ACC112 (cell line): ENCODE results near the gene COX10.

Source experiments
- H2AFZ ChIP-seq: fragments of 200-600 bp; sonication (generic); one replicate; pipeline ENCODE4 v1.6.0; 2017; ENCODE audit warnings: antibody characterized with exemption, low read length; ENCODE audit not compliant: unreplicated experiment
- H3K27ac ChIP-seq: fragments of 200-600 bp; sonication (generic); 2 replicates; pipeline ENCODE4 v1.5.1; 2014; ENCODE audit warnings: low read depth, mild to moderate bottlenecking, antibody characterized with exemption, low read length, moderate library complexity
- H3K27me3 ChIP-seq: fragments of 200-600 bp; sonication (generic); 2 replicates; pipeline ENCODE4 v1.6.1; 2014; ENCODE audit warnings: mild to moderate bottlenecking, antibody characterized with exemption, low read length, moderate library complexity, mixed read lengths; ENCODE audit not compliant: insufficient read depth
- H3K36me3 ChIP-seq: fragments of 200-600 bp; sonication (generic); 2 replicates; pipeline ENCODE4 v1.6.1; 2016; ENCODE audit warnings: mild to moderate bottlenecking, antibody characterized with exemption, low read length, moderate library complexity, mixed read lengths; ENCODE audit not compliant: insufficient read depth
- H3K4me1 ChIP-seq: fragments of 200-600 bp; sonication (generic); one replicate; pipeline ENCODE4 v1.6.1; 2016; ENCODE audit warnings: low read length, mixed read lengths; ENCODE audit not compliant: insufficient read depth, unreplicated experiment, control insufficient read depth
- H3K4me3 ChIP-seq: fragments of 200-600 bp; sonication (generic); 2 replicates; pipeline ENCODE4 v1.5.1; 2014; ENCODE audit warnings: mild to moderate bottlenecking, low read depth, low read length
- H3K79me2 ChIP-seq: fragments of 200-600 bp; sonication (generic); one replicate; pipeline ENCODE4 v1.6.0; 2016; ENCODE audit warnings: low read length; ENCODE audit not compliant: control insufficient read depth, unreplicated experiment, insufficient read depth

The COX10 gene

GRCh38 chr17:14202388-14203166 lies 133.3 kb downstream of the COX10 start:
- Histone ChIP-seq H2AFZ (no peak overlapping the region), H3K27me3 (no peaks in the 10 kb centered on the region), H3K36me3 (no peaks in the 10 kb centered on the region), H3K79me2 (no peaks in the 10 kb centered on the region), H3K4me1 (no peaks in the 10 kb centered on the region), H3K4me3 (no peak overlapping the region), H3K27ac (no peak overlapping the region)

DNA sequence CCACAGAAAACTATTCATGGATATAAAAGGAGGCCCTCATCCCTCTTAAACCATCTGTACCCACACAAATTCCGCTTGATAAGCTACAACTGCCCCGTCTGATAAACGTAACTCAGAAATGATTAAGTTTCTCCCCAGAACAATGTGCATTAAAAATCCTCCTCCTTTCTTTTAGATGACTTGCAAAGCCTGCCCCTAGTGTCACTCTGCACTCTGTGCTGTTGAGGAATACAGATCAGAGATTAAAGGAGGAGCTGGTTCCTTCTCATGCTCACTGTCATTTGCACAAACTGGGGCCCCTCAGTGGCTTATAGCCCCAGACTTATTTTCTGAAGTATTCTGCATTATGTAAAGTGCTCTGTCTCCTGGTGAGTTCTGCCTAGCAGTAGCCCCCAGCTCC lies 134.1 kb downstream of the COX10 start:
- Histone ChIP-seq H3K36me3 (no peaks in the 10 kb centered on the region), H3K4me1 (no peaks in the 10 kb centered on the region), H3K4me3 (no peak overlapping the region), H3K79me2 (no peaks in the 10 kb centered on the region), H2AFZ (no peak overlapping the region), H3K27ac (no peak overlapping the region), H3K27me3 (no peaks in the 10 kb centered on the region)

- Histone ChIP-seq H3K27ac (no peak overlapping the region), H2AFZ (no peak overlapping the region), H3K27me3 (no peaks in the 10 kb centered on the region), H3K4me1 (no peaks in the 10 kb centered on the region), H3K79me2 (no peaks in the 10 kb centered on the region), H3K4me3 (no peak overlapping the region), H3K36me3 (no peaks in the 10 kb centered on the region)
Observed at GRCh38 chr17:14204084-14204483, 134.8 kb downstream of the COX10 start.

GRCh38 chr17:14204546-14204945 lies 135.2 kb downstream of the COX10 start:
- H3K4me1 ChIP-seq: no peaks in the 10 kb centered on the region
- no peaks in the 10 kb centered on the region for H3K79me2 ChIP-seq
- H3K4me3 ChIP-seq: no peak overlapping the region
- no peak overlapping the region for H2AFZ ChIP-seq
- H3K27ac ChIP-seq: no peak overlapping the region
- H3K27me3 ChIP-seq: no peaks in the 10 kb centered on the region
- H3K36me3 ChIP-seq: no peaks in the 10 kb centered on the region

DNA sequence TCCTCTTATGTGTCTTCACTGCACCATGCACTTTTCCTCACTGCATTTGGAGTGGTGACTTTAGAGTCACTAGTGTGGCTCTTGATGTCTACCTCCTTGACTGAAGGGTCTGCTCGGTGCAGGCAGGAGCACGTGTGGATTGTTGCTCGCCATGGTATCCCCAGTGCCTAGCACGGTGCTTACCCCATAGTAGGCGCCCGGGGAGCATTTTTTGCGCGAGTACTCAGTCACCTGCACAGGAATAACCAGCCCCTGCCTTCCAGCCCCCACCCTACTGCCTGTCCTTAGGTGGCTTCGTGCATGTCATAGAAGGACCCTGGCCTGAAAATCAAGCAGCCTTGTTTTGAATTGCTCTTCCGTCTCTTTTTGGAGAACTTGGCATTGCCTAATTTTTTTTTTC lies 136.1 kb downstream of the COX10 start:
- H3K4me3 ChIP-seq: no peak overlapping the region
- no peaks in the 10 kb centered on the region for H3K4me1 ChIP-seq
- no peak overlapping the region for H2AFZ ChIP-seq
- no peaks in the 10 kb centered on the region for H3K36me3 ChIP-seq
- H3K79me2 ChIP-seq: no peaks in the 10 kb centered on the region
- H3K27me3 ChIP-seq: no peaks in the 10 kb centered on the region
- H3K27ac ChIP-seq: no peak overlapping the region

DNA sequence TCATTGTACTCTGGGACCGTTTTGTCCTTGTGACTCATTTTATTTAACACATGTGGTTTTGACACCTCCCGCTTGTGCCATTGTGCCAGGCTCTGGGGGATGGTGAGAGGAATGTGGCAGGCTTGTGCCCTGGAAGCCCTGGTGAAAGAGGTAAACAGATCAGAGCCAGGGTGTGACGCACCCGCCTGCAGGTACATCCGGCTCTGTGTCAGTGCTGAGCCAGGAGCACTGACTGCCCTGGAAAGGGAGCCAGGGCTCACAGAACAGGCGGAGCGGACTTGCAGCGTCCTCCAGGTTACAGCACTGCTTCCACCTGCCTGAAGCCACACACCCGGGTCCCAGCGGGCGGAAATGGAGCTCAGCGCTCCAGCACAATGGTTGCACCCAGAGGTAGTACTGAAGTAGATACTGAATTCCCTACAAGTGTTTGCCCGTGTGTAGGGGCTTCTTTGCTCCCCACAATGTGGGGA lies 136.7 kb downstream of the COX10 start:
- H3K4me3 ChIP-seq: no peak overlapping the region
- no peak overlapping the region for H3K27ac ChIP-seq
- no peaks in the 10 kb centered on the region for H3K4me1 ChIP-seq

DNA sequence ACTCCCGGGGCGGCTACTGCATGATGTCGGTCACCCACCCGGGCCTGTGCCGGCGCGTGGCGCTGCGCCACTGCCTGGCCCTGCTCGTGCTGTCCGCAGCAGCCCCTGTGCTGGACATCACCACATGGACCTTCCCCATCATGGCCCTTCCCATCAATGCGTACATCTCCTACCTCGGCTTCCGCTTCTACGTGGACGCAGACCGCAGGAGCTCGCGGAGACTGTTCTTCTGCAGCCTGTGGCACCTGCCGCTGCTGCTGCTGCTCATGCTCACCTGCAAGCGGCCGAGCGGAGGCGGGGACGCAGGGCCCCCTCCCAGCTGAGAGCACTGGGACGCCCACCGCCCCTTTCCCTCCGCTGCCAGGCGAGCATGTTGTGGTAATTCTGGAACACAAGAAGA lies 137.6 kb downstream of the COX10 start:
- Histone ChIP-seq H3K36me3 (no peaks in the 10 kb centered on the region), H2AFZ (no peak overlapping the region), H3K27ac (no peak overlapping the region), H3K27me3 (no peaks in the 10 kb centered on the region), H3K4me3 (no peak overlapping the region), H3K4me1 (no peaks in the 10 kb centered on the region), H3K79me2 (no peaks in the 10 kb centered on the region)

More for the DNA sequence above, 136.7 kb downstream of the COX10 start:
- H3K36me3 ChIP-seq: no peaks in the 10 kb centered on the region
- no peak overlapping the region for H2AFZ ChIP-seq
- H3K27me3 ChIP-seq: no peaks in the 10 kb centered on the region
- no peaks in the 10 kb centered on the region for H3K79me2 ChIP-seq

DNA sequence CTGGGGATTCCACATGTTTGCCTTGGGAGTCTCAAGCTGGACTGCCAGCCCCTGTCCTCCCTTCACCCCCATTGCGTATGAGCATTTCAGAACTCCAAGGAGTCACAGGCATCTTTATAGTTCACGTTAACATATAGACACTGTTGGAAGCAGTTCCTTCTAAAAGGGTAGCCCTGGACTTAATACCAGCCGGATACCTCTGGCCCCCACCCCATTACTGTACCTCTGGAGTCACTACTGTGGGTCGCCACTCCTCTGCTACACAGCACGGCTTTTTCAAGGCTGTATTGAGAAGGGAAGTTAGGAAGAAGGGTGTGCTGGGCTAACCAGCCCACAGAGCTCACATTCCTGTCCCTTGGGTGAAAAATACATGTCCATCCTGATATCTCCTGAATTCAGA lies 138.5 kb downstream of the COX10 start:
- H3K4me3 ChIP-seq: no peak overlapping the region
- H3K4me1 ChIP-seq: no peaks in the 10 kb centered on the region
- no peaks in the 10 kb centered on the region for H3K27me3 ChIP-seq
- H2AFZ ChIP-seq: no peak overlapping the region
- H3K27ac ChIP-seq: no peak overlapping the region
- no peaks in the 10 kb centered on the region for H3K79me2 ChIP-seq
- H3K36me3 ChIP-seq: no peaks in the 10 kb centered on the region

DNA sequence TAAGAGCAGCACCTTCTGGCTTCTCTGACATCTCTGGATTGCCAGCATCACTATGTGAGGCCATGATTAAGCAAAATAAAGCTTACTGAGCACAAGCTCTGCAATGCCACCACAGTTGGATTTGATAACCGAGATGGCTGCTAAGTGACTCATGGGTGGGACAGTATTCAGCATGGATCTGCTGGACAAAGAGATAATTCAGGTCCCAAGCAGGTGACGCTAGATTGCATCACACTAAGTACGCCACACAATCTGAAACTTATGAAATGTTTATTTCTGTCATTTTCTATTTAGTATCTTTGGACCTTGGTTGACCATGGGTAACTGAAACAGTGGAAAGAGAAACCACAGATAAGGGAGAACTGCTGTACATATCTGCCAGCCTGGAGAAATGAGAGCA lies 139.9 kb downstream of the COX10 start:
- Histone ChIP-seq H3K36me3 (no peaks in the 10 kb centered on the region), H2AFZ (no peak overlapping the region), H3K27me3 (no peaks in the 10 kb centered on the region), H3K4me1 (no peaks in the 10 kb centered on the region), H3K4me3 (no peak overlapping the region), H3K79me2 (no peaks in the 10 kb centered on the region), H3K27ac (no peak overlapping the region)

DNA sequence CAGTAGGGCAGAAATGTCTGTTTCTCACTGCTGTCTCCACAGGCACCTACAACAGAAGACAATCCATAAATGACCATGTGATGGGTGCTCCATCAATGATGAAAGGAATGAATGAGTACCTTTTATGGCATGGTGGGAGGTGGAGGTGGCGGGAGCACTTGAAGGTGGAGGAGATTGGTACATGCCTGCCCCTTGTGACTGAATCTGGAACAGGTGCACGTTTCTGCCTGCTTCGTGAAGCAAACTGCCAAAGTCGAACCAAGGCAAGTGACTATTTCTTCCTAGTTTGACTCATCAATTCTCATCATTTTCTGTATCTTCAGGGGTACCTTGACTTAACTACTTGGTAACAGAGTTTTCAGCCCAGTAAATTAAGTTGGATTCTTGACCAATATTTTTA lies 141.9 kb downstream of the COX10 start:
- no peak overlapping the region for H3K27ac ChIP-seq
- no peak overlapping the region for H2AFZ ChIP-seq
- no peaks in the 10 kb centered on the region for H3K4me1 ChIP-seq
- H3K4me3 ChIP-seq: no peak overlapping the region
- no peaks in the 10 kb centered on the region for H3K27me3 ChIP-seq
- no peaks in the 10 kb centered on the region for H3K79me2 ChIP-seq
- no peaks in the 10 kb centered on the region for H3K36me3 ChIP-seq

GRCh38 chr17:14211801-14212200 lies 142.5 kb downstream of the COX10 start:
- H2AFZ ChIP-seq: no peak overlapping the region
- no peaks in the 10 kb centered on the region for H3K4me1 ChIP-seq
- no peak overlapping the region for H3K4me3 ChIP-seq
- no peak overlapping the region for H3K27ac ChIP-seq
- H3K79me2 ChIP-seq: no peaks in the 10 kb centered on the region
- H3K36me3 ChIP-seq: no peaks in the 10 kb centered on the region
- no peaks in the 10 kb centered on the region for H3K27me3 ChIP-seq
